GM23338 (cell line): ENCODE data around the gene ADRB2. TPM values are rescaled to one million over a fixed set of nuclear protein-coding genes. Genes with fewer than 3 reads are reported as not detected.

Experiments used
- ATAC-seq: fragments of 200-7000 bp; cut with Tn5 transposase; 3 replicates; pipeline ENCODE4 v1.9.1; 2020
- DNase-seq: peaks from one replicate; pipeline ENCODE4 v3.0.0-alpha.2; 2015; ENCODE audit warnings: low spot score
- H2AFZ ChIP-seq: fragments of 200-600 bp; sonication (generic); 2 replicates; pipeline ENCODE4 v1.8.0; 2016; ENCODE audit warnings: antibody characterized with exemption, mild to moderate bottlenecking, moderate library complexity
- H3F3A ChIP-seq: fragments of 200-600 bp; sonication (generic); replicated peaks from 2 replicates; pipeline ENCODE4 v1.8.0; 2017; ENCODE audit warnings: antibody characterized with exemption, mixed run types, low read depth
- H3K27ac ChIP-seq: fragments of 200-600 bp; sonication (generic); 2 replicates; pipeline ENCODE4 v1.6.1; 2016; ENCODE audit warnings: low read depth
- H3K27me3 ChIP-seq: fragments of 200-600 bp; sonication (generic); 2 replicates; pipeline ENCODE4 v1.8.0; 2016; ENCODE audit warnings: mild to moderate bottlenecking, mixed run types, moderate library complexity; ENCODE audit not compliant: insufficient read depth
- H3K36me3 ChIP-seq: fragments of 200-600 bp; sonication (generic); 2 replicates; pipeline ENCODE4 v1.8.0; 2016; ENCODE audit warnings: mild to moderate bottlenecking; ENCODE audit not compliant: insufficient read depth
- H3K4me1 ChIP-seq: fragments of 200-600 bp; sonication (generic); 2 replicates; pipeline ENCODE4 v1.8.0; 2016; ENCODE audit warnings: mild to moderate bottlenecking, moderate library complexity; ENCODE audit not compliant: insufficient read depth
- H3K4me2 ChIP-seq: fragments of 200-600 bp; sonication (generic); 2 replicates; pipeline ENCODE4 v1.7.1; 2017; ENCODE audit warnings: mixed run types
- H3K4me3 ChIP-seq: fragments of 200-600 bp; sonication (generic); 2 replicates; pipeline ENCODE4 v1.6.1; 2016; ENCODE audit warnings: mixed run types
- H3K79me2 ChIP-seq: fragments of 200-600 bp; sonication (generic); replicated peaks from 2 replicates; pipeline ENCODE4 v1.8.0; 2017; ENCODE audit warnings: mild to moderate bottlenecking; ENCODE audit not compliant: insufficient read depth
- H3K9me2 ChIP-seq: fragments of 200-600 bp; sonication (generic); 2 replicates; pipeline ENCODE4 v1.8.0; 2017; ENCODE audit not compliant: insufficient read depth
- H4K20me1 ChIP-seq: fragments of 200-600 bp; sonication (generic); replicated peaks from 2 replicates; pipeline ENCODE4 v1.8.0; 2017; ENCODE audit warnings: mild to moderate bottlenecking; ENCODE audit not compliant: insufficient read depth
- H3K27ac Mint-ChIP-seq: 2 replicates; pipeline ENCODE4 v1.8.0; 2020; ENCODE audit warnings: inconsistent platforms, mild to moderate bottlenecking, moderate library complexity, mixed read lengths
- H3K27me3 Mint-ChIP-seq: 3 replicates; pipeline ENCODE4 v1.8.0; 2022; ENCODE audit warnings: low read depth, mild to moderate bottlenecking, moderate library complexity, mixed read lengths, inconsistent platforms; ENCODE audit not compliant: insufficient read depth, poor library complexity
- H3K36me3 Mint-ChIP-seq: 3 replicates; pipeline ENCODE4 v1.8.0; 2021; ENCODE audit warnings: low read depth, mild to moderate bottlenecking, inconsistent platforms, moderate library complexity, mixed read lengths
- H3K4me1 Mint-ChIP-seq: 3 replicates; pipeline ENCODE4 v1.8.0; 2020; ENCODE audit warnings: mild to moderate bottlenecking, inconsistent platforms, mixed read lengths
- H3K4me3 Mint-ChIP-seq: 3 replicates; pipeline ENCODE4 v1.8.0; 2021; ENCODE audit warnings: moderate library complexity, mild to moderate bottlenecking, inconsistent platforms, mixed read lengths
- H3K9me3 Mint-ChIP-seq: 3 replicates; pipeline ENCODE4 v1.8.0; 2020; ENCODE audit warnings: moderate library complexity, mild to moderate bottlenecking, inconsistent platforms, mixed read lengths
- CREB1 ChIP-seq: fragments of 250-450 bp; sonication (Bioruptor Pico); IDR thresholded peaks from 2 replicates; pipeline ENCODE4 v1.5.0; 2020; ENCODE audit warnings: low read depth, mild to moderate bottlenecking, moderate library complexity
- CTCF ChIP-seq, 2 experiments: fragments of 200-600 bp in 1 of 2; sonication (generic) in 1 of 2; conservative IDR thresholded peaks; 2 replicates each; pipeline versions ENCODE4 v1.5.1 to v1.6.1; 2016 to 2017; ENCODE audit warnings: antibody characterized with exemption in 2 of 2, low read depth in 2 of 2, mild to moderate bottlenecking in 2 of 2, moderate library complexity in 1 of 2
- ETS1 ChIP-seq: IDR thresholded peaks from 2 replicates; pipeline ENCODE4 v1.6.1; 2016; ENCODE audit warnings: antibody characterized with exemption
- EZH2 ChIP-seq: fragments of 200-600 bp; sonication (generic); IDR thresholded peaks from one replicate; pipeline ENCODE4 v1.8.0; 2017; ENCODE audit warnings: antibody characterized with exemption, mild to moderate bottlenecking, low read depth; ENCODE audit not compliant: unreplicated experiment
- EZH2phosphoT487 ChIP-seq: fragments of 200-600 bp; sonication (generic); IDR thresholded peaks from one replicate; pipeline ENCODE4 v1.8.1; 2018; ENCODE audit warnings: antibody characterized with exemption; ENCODE audit not compliant: unreplicated experiment
- JUNB ChIP-seq: IDR thresholded peaks from one replicate; pipeline ENCODE4 v1.6.1; 2016; ENCODE audit warnings: antibody characterized with exemption; ENCODE audit not compliant: unreplicated experiment
- NANOG ChIP-seq: IDR thresholded peaks from 2 replicates; pipeline ENCODE4 v1.6.1; 2016; ENCODE audit warnings: antibody characterized with exemption, borderline replicate concordance
- POLR2AphosphoS5 ChIP-seq: IDR thresholded peaks from 2 replicates; pipeline ENCODE4 v1.6.1; 2016; ENCODE audit warnings: antibody characterized with exemption, low read depth
- REST ChIP-seq: IDR thresholded peaks from one replicate; pipeline ENCODE4 v1.6.1; 2018; ENCODE audit warnings: antibody characterized with exemption; ENCODE audit not compliant: unreplicated experiment
- STAT1 ChIP-seq: IDR thresholded peaks from one replicate; pipeline ENCODE4 v1.6.1; 2016; ENCODE audit warnings: antibody characterized with exemption; ENCODE audit not compliant: unreplicated experiment
- ZNF114 ChIP-seq: fragments of 250-450 bp; sonication (Bioruptor Pico); IDR thresholded peaks from 2 replicates; pipeline ENCODE4 v1.5.0; 2020; ENCODE audit warnings: mild to moderate bottlenecking, moderate library complexity
- ZNF331 ChIP-seq: fragments of 250-450 bp; sonication (Bioruptor Pico); IDR thresholded peaks from 2 replicates; pipeline ENCODE4 v1.5.0; 2020; ENCODE audit warnings: low read depth, mild to moderate bottlenecking, moderate library complexity
- ZNF462 ChIP-seq: fragments of 250-450 bp; sonication (Bioruptor Pico); IDR thresholded peaks from 2 replicates; pipeline ENCODE4 v1.5.0; 2020; ENCODE audit warnings: mild to moderate bottlenecking, moderate library complexity
- polyA plus RNA-seq: library from polyadenylated mRNA; unstranded; fragments of >200 nt; fragmentation: Nextera tagmentation; extraction: Ambion mirVana; gene quantifications from 2 replicates; pipeline ENCODE4 v1.2.1, GENCODE V29; 2016
- total RNA-seq: library from RNA; depleted of rRNA; stranded (reverse); fragments of >200 nt; shearing (Covaris generic); gene quantifications from 2 replicates; pipeline ENCODE4 v1.2.3, GENCODE V29; 2014

The ADRB2 gene
- total and polyA plus RNA-seq, 2 experiments from 2014 or later = 0.44 to 1.3 TPM

GRCh38 chr5:148841519-148841918 lies 15.1 kb downstream of the ADRB2 start:
- Mint-ChIP-seq H3K36me3 (no peaks in the 10 kb centered on the region), H3K9me3 (no peaks in the 10 kb centered on the region), H3K27me3 (peaks cover 1% of the 10 kb centered on the region), H3K4me1 (no peaks in the 10 kb centered on the region; the same call in 2 of the 3 replicates), H3K4me3 (no peak overlapping the region), H3K27ac (no peak overlapping the region)
- H3K27me3 ChIP-seq = no peaks in the 10 kb centered on the region
- no peak for TF ChIP-seq ETS1
- TF ChIP-seq ZNF331 = no peak
- TF ChIP-seq CREB1 (CRISPR knock-in tag) = no peak
- TF ChIP-seq EZH2 = no peak
- no peak for TF ChIP-seq POLR2AphosphoS5
- TF ChIP-seq EZH2phosphoT487 = no peak
- no peak for TF ChIP-seq REST
- TF ChIP-seq NANOG = no peak
- no peak for TF ChIP-seq STAT1
- no peak for TF ChIP-seq ZNF114 (CRISPR knock-in tag)
- TF ChIP-seq ZNF462 = no peak
- TF ChIP-seq JUNB = no peak
- TF ChIP-seq CTCF (conservative IDR thresholded peaks at IDR 0.05; ENCODE audit: low read depth in 2 of 2) = no peak
- H4K20me1 ChIP-seq = no peaks in the 10 kb centered on the region
- no peak overlapping the region for H3K27ac ChIP-seq
- H3K36me3 ChIP-seq = no peaks in the 10 kb centered on the region
- no peaks in the 10 kb centered on the region for H3K4me1 ChIP-seq
- no peaks in the 10 kb centered on the region for H3F3A ChIP-seq
- no peak for DNase-seq
- ATAC-seq = no peak
- no peak overlapping the region for H3K4me2 ChIP-seq
- no peaks in the 10 kb centered on the region for H3K79me2 ChIP-seq
- H2AFZ ChIP-seq = no peak overlapping the region
- H3K9me2 ChIP-seq = no peaks in the 10 kb centered on the region
- H3K4me3 ChIP-seq = no peak overlapping the region
